ENCODE measurements around the gene DEGS1. TPM values are rescaled to one million over a fixed set of nuclear protein-coding genes. Genes with fewer than 3 reads are reported as not detected.

DEGS1 gene
- total RNA-seq, 2 donors from 2014 or later = 60.3 to 92.7 TPM

GRCh38 chr1:224170343-224170742 is 12.7 kb upstream of the DEGS1 start:
- Mint-ChIP-seq H3K36me3 (peaks cover 6% of the 10 kb centered on the region), H3K27ac (peak overlapping the region; percentile 70 to 89), H3K9me3 (peaks cover 2% of the 10 kb centered on the region), H3K4me3 (peak overlapping the region; percentile 79), H3K27me3 (peaks cover 0 to 9% of the 10 kb centered on the region in 2 donors), H3K4me1 (ENCODE audit: low read depth in 2 of 2) (peaks cover 26 to 29% of the 10 kb centered on the region in 2 donors)
- ATAC-seq (no peak), DNase-seq (ENCODE audit: low spot score) (no peak)

DNA sequence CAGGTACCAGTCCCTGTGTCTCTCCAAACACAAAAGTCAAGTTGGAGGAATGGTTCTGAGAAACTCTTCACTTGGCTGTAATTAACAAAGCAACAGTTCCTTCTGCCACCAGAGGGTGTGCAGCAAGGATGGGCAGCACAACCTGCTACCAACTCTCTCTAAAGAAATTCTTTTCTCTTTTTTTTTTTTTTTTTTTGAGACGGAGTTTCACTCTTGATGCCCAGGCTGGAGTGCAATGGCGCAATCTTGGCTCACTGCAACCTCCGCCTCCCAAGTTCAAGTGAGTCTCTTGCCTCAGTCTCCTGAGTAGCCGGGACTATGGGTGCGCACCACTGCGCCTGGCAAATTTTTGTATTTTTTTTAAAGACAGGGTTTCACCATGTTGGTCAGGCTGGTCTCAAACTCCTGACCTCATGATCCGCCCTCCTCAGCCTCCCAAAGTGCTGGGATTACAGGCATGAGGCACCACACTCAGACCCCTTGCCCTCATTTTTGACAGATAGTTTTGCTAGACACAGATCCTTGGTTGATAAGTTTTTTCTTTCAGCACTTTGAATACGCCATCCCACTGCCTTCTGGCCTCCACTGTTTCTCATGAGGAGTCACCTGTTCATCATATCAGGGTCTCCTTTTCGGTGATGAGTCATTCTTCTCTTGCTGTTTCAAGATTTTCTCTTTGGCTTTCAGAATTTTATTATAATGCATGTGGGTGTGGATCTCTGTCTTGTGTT is 12.1 kb upstream of the DEGS1 start:
- Mint-ChIP-seq H3K4me3 (peak overlapping the region; percentile 79), H3K36me3 (peaks cover 6% of the 10 kb centered on the region), H3K4me1 (ENCODE audit: low read depth in 2 of 2) (peaks cover 26 to 31% of the 10 kb centered on the region in 2 donors), H3K9me3 (peaks cover 2% of the 10 kb centered on the region), H3K27me3 (peaks cover 0 to 12% of the 10 kb centered on the region in 2 donors), H3K27ac (peak overlapping the region; percentile 70 to 89)
- DNase-seq (ENCODE audit: low spot score) (no peak), ATAC-seq (peak in 1 of 2 donors; percentile 41)

- Mint-ChIP-seq H3K27me3 (peaks cover 0 to 12% of the 10 kb centered on the region in 2 donors), H3K4me1 (ENCODE audit: low read depth in 2 of 2) (peaks cover 26 to 31% of the 10 kb centered on the region in 2 donors), H3K9me3 (peaks cover 2% of the 10 kb centered on the region), H3K36me3 (peaks cover 6% of the 10 kb centered on the region), H3K4me3 (no peak overlapping the region), H3K27ac (peak overlapping the region in 1 of 2 donors; percentile 81)
- no peak for ATAC-seq
- no peak for DNase-seq (ENCODE audit: low spot score)
Measured at GRCh38 chr1:224172229-224172628, 10.8 kb upstream of the DEGS1 start.

DNA sequence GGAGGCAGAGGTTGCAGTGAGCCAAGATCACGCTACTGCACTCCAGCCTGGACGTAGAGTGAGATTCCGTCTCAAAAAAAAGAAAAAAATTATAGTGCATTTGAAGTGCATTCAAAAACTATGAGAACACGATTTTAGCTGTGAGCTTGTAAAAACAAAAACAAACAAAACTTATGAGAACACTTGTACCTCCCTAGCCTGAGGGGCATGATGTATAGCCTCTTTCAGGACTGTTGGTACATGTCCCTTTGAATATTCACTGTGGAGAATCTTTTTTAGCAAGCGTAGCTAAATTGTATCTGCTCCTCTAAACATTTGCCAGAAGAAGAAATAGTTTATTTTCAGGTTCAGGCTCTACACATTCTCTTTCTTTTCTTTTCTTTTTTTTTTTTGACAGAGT is 9.5 kb upstream of the DEGS1 start:
- peaks cover 26 to 31% of the 10 kb centered on the region in 2 donors for H3K4me1 Mint-ChIP-seq (ENCODE audit: low read depth in 2 of 2)
- peaks cover 2% of the 10 kb centered on the region for H3K9me3 Mint-ChIP-seq
- H3K27ac Mint-ChIP-seq = no peak overlapping the region
- no peak for DNase-seq (ENCODE audit: low spot score)
- peaks cover 6% of the 10 kb centered on the region for H3K36me3 Mint-ChIP-seq
- H3K27me3 Mint-ChIP-seq = peaks cover 0 to 12% of the 10 kb centered on the region in 2 donors
- H3K4me3 Mint-ChIP-seq = no peak overlapping the region
- no peak for ATAC-seq

DNA sequence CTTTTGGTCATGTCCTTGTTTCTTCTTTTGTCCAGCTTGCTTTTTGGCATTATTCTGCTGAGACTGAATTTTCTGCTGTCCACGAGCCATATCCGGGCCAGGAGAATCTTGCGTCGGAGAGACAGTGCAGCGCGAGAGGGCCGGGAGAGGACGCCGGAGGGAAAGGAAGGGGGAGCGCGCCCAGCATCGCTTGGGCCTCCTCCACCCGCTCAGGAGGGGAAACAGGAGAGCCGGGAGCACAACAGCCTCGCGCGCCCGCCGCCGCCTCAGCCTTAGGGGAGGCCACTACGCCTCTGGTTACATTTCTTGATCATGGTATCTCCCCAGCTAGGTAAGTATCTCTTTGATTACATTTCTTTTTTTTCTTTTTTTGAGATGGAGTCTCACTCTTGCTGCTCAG is 7.4 kb upstream of the DEGS1 start:
- no peak overlapping the region for H3K27ac Mint-ChIP-seq
- peaks cover 2% of the 10 kb centered on the region for H3K9me3 Mint-ChIP-seq
- peaks cover 5 to 13% of the 10 kb centered on the region in 2 donors for H3K4me1 Mint-ChIP-seq (ENCODE audit: low read depth in 2 of 2)

GRCh38 chr1:224177356-224177999 is 5.6 kb upstream of the DEGS1 start:
- no peaks in the 10 kb centered on the region for H3K36me3 Mint-ChIP-seq
- peaks cover 0 to 6% of the 10 kb centered on the region in 2 donors for H3K27me3 Mint-ChIP-seq
- H3K27ac Mint-ChIP-seq = no peak overlapping the region
- H3K4me1 Mint-ChIP-seq (ENCODE audit: low read depth in 2 of 2) = peaks cover 10 to 13% of the 10 kb centered on the region in 2 donors
- H3K4me3 Mint-ChIP-seq = no peak overlapping the region
- DNase-seq (ENCODE audit: low spot score) (no peak), ATAC-seq (no peak)
- no peaks in the 10 kb centered on the region for H3K9me3 Mint-ChIP-seq

More for the DNA sequence above, 7.4 kb upstream of the DEGS1 start:
- Mint-ChIP-seq H3K4me3 (no peak overlapping the region), H3K36me3 (peaks cover 6% of the 10 kb centered on the region), H3K27me3 (peaks cover 0 to 12% of the 10 kb centered on the region in 2 donors)
- ATAC-seq = peak in 1 of 2 donors; percentile 63
- DNase-seq (ENCODE audit: low spot score) = no peak

GRCh38 chr1:224178894-224179293 is 4.1 kb upstream of the DEGS1 start:
- H3K27ac Mint-ChIP-seq = no peak overlapping the region
- H3K36me3 Mint-ChIP-seq = no peaks in the 10 kb centered on the region
- H3K4me3 Mint-ChIP-seq = no peak overlapping the region
- no peak for DNase-seq (ENCODE audit: low spot score)
- peaks cover 0 to 6% of the 10 kb centered on the region in 2 donors for H3K27me3 Mint-ChIP-seq
- H3K4me1 Mint-ChIP-seq (ENCODE audit: low read depth in 2 of 2) = peaks cover 13 to 15% of the 10 kb centered on the region in 2 donors
- no peak for ATAC-seq
- no peaks in the 10 kb centered on the region for H3K9me3 Mint-ChIP-seq

GRCh38 chr1:224180783-224181452 is 2.1 kb upstream of the DEGS1 start:
- peak overlapping the region; percentile 91 to 94 for H3K27ac Mint-ChIP-seq

GRCh38 chr1:224181453-224181810 is 1.6 kb upstream of the DEGS1 start:
- Mint-ChIP-seq H3K27me3 (no peaks in the 10 kb centered on the region), H3K36me3 (peaks cover 11% of the 10 kb centered on the region), H3K4me3 (no peak overlapping the region), H3K27ac (peak overlapping the region; percentile 91 to 94), H3K4me1 (ENCODE audit: low read depth in 2 of 2) (peaks cover 30% of the 10 kb centered on the region in 2 donors), H3K9me3 (no peaks in the 10 kb centered on the region)
- no peak for ATAC-seq
- no peak for DNase-seq (ENCODE audit: low spot score)

More at GRCh38 chr1:224180783-224181452, 2.1 kb upstream of the DEGS1 start:
- Mint-ChIP-seq H3K9me3 (no peaks in the 10 kb centered on the region), H3K27me3 (no peaks in the 10 kb centered on the region), H3K4me1 (ENCODE audit: low read depth in 2 of 2) (peaks cover 30% of the 10 kb centered on the region in 2 donors), H3K36me3 (peaks cover 11% of the 10 kb centered on the region), H3K4me3 (no peak overlapping the region)
- ATAC-seq (no peak), DNase-seq (ENCODE audit: low spot score) (no peak)

GRCh38 chr1:224182057-224182865 is 779 bp upstream of the DEGS1 start:
- Mint-ChIP-seq H3K9me3 (no peaks in the 10 kb centered on the region), H3K27me3 (no peaks in the 10 kb centered on the region), H3K27ac (peak overlapping the region; percentile 91 to 94), H3K4me1 (ENCODE audit: low read depth in 2 of 2) (peaks cover 30% of the 10 kb centered on the region in 2 donors), H3K36me3 (peaks cover 11% of the 10 kb centered on the region), H3K4me3 (peak overlapping the region; percentile 83)
- DNase-seq (ENCODE audit: low spot score) (no peak), ATAC-seq (peak; percentile 25 to 43)

DNA sequence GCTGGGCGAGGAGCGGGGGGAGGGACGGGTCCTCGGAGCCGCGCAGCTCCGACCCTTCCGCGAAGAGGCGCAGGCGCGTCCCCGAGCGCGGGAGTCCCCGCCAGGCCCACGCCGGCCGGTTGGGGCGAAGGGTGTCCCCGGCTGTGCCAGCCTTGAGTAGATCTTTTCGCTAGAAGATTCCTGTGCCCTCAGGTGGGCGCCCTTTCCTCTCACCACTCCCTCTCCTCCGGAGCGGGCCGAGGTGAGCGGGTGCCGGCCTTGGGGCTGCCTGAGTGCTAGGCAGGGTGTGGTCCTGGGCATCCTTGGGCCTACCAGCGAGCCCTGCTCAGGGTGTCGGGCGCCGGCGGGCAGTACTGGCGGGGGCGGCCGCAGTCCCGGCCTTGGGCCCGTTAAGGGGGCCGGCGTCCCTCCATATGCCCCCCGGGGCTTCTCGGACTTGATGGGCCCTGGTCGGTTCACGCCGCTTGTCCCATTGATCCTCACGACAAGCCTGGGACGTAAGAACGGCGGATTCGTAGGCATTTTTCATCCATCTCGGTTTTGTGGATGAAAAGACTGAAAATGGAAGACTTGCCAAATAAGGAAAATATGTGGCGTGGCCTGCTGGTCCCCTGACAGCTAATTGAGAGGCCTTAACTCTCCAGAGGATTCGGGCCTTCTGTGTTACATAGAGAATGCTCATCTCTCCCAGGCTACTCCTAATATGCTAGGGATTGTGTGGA is 712 bp downstream of the DEGS1 start:
- DNase-seq (ENCODE audit: low spot score) (peak; percentile 81), ATAC-seq (peak; percentile 80 to 84)
- Mint-ChIP-seq H3K36me3 (peaks cover 11% of the 10 kb centered on the region), H3K27ac (peak overlapping the region; percentile 81 to 91), H3K9me3 (no peaks in the 10 kb centered on the region), H3K27me3 (no peaks in the 10 kb centered on the region), H3K4me1 (ENCODE audit: low read depth in 2 of 2) (peaks cover 36 to 37% of the 10 kb centered on the region in 2 donors), H3K4me3 (peak overlapping the region; percentile 95)

GRCh38 chr1:224185208-224185607 is 2.2 kb downstream of the DEGS1 start:
- ATAC-seq = no peak
- Mint-ChIP-seq H3K27ac (peak overlapping the region; percentile 81 to 91), H3K36me3 (peaks cover 11% of the 10 kb centered on the region)

More at GRCh38 chr1:224185208-224185607, 2.2 kb downstream of the DEGS1 start:
- no peaks in the 10 kb centered on the region for H3K9me3 Mint-ChIP-seq
- no peak for DNase-seq (ENCODE audit: low spot score)
- H3K4me1 Mint-ChIP-seq (ENCODE audit: low read depth in 2 of 2) = peaks cover 39 to 43% of the 10 kb centered on the region in 2 donors
- peak overlapping the region; percentile 95 for H3K4me3 Mint-ChIP-seq
- H3K27me3 Mint-ChIP-seq = no peaks in the 10 kb centered on the region

All from natural killer cell treated with Interleukin-12 subunit alpha and Interleukin-12 subunit beta and Interleukin-15 and Interleukin-18, amount 100 ng/mL, for 72 hours (primary cell).